GM23338 (cell line): Measurements from ENCODE around the gene SUGP1. TPM values are rescaled to one million over a fixed set of nuclear protein-coding genes. Genes with fewer than 3 reads are reported as not detected.

Experiments used
- EZH2phosphoT487 ChIP-seq: fragments of 200-600 bp; sonication (generic); IDR thresholded peaks from one replicate; pipeline ENCODE4 v1.8.1; 2018; ENCODE audit warnings: antibody characterized with exemption; ENCODE audit not compliant: unreplicated experiment
- JUNB ChIP-seq: IDR thresholded peaks from one replicate; pipeline ENCODE4 v1.6.1; 2016; ENCODE audit warnings: antibody characterized with exemption; ENCODE audit not compliant: unreplicated experiment
- NANOG ChIP-seq: IDR thresholded peaks from 2 replicates; pipeline ENCODE4 v1.6.1; 2016; ENCODE audit warnings: antibody characterized with exemption, borderline replicate concordance
- POLR2AphosphoS5 ChIP-seq: IDR thresholded peaks from 2 replicates; pipeline ENCODE4 v1.6.1; 2016; ENCODE audit warnings: antibody characterized with exemption, low read depth
- REST ChIP-seq: IDR thresholded peaks from one replicate; pipeline ENCODE4 v1.6.1; 2018; ENCODE audit warnings: antibody characterized with exemption; ENCODE audit not compliant: unreplicated experiment
- polyA plus RNA-seq: library from polyadenylated mRNA; unstranded; fragments of >200 nt; fragmentation: Nextera tagmentation; extraction: Ambion mirVana; gene quantifications from 2 replicates; pipeline ENCODE4 v1.2.1, GENCODE V29; 2016
- total RNA-seq: library from RNA; depleted of rRNA; stranded (reverse); fragments of >200 nt; shearing (Covaris generic); gene quantifications from 2 replicates; pipeline ENCODE4 v1.2.3, GENCODE V29; 2014
- TF ChIP-seq, protein P1 (sequence below): fragments of 250-450 bp; sonication (Bioruptor Pico); IDR thresholded peaks from 2 replicates; pipeline ENCODE4 v1.5.0; 2020; ENCODE audit warnings: mild to moderate bottlenecking, moderate library complexity

The SUGP1 gene
- total and polyA plus RNA-seq, 2 experiments from 2014 or later, result 38.6 to 61.6 TPM

DNA sequence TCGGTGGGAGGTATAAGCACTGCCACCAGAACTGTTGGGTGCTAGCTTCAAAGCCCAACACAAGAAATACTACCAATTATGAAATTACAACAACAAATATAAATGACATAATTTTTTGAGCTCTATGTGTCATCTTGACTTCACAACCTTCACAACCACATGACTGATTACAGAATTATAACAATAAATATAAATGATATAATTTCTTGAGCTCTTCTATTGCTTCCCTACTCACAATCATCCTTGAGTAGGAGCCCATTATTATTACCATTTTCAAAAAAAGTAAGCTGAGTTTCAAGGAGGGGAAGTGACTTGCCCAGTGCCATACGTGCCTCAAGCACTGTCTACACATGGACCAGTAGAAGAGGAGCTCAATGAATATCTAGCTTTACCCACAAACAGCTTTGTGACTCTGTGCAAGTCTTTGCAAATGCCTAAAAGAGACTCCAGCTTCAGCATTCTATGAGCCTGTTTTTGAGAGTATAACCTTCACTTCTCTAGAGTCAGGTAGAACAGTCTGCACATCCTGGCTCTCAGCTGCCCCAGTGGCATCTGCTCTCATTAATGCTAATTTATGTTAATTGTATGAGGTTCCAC lies 86.0 kb downstream of the SUGP1 start (continued):
- TF ChIP-seq REST, result no peak
- TF ChIP-seq EZH2phosphoT487, result no peak
- TF ChIP-seq, protein P1, sequence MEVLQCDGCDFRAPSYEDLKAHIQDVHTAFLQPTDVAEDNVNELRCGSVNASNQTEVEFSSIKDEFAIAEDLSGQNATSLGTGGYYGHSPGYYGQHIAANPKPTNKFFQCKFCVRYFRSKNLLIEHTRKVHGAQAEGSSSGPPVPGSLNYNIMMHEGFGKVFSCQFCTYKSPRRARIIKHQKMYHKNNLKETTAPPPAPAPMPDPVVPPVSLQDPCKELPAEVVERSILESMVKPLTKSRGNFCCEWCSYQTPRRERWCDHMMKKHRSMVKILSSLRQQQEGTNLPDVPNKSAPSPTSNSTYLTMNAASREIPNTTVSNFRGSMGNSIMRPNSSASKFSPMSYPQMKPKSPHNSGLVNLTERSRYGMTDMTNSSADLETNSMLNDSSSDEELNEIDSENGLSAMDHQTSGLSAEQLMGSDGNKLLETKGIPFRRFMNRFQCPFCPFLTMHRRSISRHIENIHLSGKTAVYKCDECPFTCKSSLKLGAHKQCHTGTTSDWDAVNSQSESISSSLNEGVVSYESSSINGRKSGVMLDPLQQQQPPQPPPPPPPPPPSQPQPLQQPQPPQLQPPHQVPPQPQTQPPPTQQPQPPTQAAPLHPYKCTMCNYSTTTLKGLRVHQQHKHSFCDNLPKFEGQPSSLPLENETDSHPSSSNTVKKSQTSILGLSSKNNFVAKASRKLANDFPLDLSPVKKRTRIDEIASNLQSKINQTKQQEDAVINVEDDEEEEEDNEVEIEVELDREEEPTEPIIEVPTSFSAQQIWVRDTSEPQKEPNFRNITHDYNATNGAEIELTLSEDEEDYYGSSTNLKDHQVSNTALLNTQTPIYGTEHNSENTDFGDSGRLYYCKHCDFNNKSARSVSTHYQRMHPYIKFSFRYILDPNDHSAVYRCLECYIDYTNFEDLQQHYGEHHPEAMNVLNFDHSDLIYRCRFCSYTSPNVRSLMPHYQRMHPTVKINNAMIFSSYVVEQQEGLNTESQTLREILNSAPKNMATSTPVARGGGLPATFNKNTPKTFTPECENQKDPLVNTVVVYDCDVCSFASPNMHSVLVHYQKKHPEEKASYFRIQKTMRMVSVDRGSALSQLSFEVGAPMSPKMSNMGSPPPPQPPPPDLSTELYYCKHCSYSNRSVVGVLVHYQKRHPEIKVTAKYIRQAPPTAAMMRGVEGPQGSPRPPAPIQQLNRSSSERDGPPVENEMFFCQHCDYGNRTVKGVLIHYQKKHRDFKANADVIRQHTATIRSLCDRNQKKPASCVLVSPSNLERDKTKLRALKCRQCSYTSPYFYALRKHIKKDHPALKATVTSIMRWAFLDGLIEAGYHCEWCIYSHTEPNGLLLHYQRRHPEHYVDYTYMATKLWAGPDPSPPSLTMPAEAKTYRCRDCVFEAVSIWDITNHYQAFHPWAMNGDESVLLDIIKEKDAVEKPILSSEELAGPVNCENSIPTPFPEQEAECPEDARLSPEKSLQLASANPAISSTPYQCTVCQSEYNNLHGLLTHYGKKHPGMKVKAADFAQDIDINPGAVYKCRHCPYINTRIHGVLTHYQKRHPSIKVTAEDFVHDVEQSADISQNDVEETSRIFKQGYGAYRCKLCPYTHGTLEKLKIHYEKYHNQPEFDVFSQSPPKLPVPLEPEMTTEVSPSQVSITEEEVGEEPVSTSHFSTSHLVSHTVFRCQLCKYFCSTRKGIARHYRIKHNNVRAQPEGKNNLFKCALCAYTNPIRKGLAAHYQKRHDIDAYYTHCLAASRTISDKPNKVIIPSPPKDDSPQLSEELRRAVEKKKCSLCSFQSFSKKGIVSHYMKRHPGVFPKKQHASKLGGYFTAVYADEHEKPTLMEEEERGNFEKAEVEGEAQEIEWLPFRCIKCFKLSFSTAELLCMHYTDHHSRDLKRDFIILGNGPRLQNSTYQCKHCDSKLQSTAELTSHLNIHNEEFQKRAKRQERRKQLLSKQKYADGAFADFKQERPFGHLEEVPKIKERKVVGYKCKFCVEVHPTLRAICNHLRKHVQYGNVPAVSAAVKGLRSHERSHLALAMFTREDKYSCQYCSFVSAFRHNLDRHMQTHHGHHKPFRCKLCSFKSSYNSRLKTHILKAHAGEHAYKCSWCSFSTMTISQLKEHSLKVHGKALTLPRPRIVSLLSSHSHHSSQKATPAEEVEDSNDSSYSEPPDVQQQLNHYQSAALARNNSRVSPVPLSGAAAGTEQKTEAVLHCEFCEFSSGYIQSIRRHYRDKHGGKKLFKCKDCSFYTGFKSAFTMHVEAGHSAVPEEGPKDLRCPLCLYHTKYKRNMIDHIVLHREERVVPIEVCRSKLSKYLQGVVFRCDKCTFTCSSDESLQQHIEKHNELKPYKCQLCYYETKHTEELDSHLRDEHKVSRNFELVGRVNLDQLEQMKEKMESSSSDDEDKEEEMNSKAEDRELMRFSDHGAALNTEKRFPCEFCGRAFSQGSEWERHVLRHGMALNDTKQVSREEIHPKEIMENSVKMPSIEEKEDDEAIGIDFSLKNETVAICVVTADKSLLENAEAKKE, result no peak
- no peak for TF ChIP-seq JUNB
- TF ChIP-seq NANOG, result no peak
- TF ChIP-seq POLR2AphosphoS5, result no peak
